Urothelium cell line (cell line): Measurements from ENCODE around the gene BHMT2.

ENCODE experiments used
- DNase-seq: peaks from one replicate; pipeline ENCODE4 v3.0.0; 2011; ENCODE audit warnings: low spot score, mixed read lengths
- FAIRE-seq: peaks from 2 replicates; lab custom pipeline; 2011; peaks lifted over from hg19 to GRCh38; lab: Jason Lieb, UNC

Gene BHMT2

DNA sequence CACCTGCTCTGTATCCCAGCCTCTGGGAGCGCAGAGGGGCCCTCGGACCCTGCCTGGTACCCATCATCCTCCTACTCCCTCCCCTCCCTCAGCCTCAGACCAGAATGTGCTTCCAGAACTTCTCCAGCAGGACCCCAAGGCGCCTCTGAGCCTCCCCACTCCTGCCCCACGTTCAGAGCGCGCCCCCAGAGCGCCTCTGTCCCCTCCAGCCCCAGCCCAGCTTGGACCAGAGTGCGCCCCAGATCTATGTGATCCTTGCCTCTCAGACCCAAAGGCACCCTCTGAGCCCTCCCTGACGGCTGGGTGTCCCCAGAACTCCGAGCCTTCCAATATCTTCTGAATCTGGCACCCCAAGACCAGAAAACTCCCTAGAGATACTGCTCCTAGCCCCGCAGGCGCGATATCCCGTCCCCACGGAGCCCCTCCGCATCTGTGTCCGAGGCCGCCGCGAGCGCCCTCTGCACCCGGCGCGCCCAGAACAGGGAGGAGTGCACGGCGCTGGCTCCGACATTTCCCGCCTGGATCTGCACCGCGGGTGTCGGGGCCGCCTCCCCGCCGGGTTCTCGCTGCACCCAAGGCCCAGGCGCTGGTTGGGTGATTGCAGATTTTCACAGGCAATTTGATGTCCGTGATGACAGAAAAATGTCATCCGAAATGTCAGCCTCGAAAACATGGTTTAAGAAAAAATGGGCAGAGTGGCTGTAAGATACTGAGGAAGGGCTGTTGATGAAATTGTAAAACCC lies 42.6 kb downstream of the BHMT2 start:
- no peak for FAIRE-seq
- DNase-seq = no peak

DNA sequence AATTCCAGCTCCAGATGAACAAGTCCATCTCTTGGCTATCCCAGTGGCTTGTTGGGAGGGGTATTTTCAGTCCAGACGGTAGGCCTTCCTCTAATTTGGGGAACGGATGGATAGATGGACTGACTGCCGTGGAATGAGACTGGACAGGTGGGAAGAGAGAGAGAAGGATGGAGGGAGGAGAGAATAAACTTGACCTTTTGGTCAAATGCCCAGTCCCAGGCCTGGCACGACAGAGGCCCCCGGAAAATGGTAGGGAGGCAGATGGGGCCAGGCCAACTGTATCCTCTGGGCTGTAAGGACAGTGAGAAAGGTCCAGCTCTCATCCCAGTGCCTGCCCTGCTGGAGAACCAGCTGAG lies 43.1 kb downstream of the BHMT2 start:
- FAIRE-seq = no peak
- DNase-seq = no peak

DNA sequence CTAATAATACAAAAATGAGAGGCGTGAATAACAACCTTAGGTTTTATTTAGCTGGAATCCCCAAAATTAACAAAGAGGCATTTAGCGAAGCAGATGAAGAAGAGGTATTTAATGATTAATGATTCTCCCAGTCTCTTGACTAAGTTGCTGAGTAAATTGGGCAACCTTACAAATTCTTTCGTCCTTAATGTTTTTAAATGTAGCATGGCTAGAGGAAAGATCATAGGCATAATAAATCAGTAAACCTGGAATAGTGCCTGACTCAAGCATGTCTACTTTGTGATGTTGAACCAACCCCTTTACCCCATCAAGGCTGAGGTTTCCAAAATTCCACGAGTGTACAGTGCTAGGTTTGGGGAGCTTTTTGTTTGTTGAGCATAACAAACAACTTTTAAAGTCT lies 49.9 kb downstream of the BHMT2 start:
- FAIRE-seq (no peak), DNase-seq (no peak)

DNA sequence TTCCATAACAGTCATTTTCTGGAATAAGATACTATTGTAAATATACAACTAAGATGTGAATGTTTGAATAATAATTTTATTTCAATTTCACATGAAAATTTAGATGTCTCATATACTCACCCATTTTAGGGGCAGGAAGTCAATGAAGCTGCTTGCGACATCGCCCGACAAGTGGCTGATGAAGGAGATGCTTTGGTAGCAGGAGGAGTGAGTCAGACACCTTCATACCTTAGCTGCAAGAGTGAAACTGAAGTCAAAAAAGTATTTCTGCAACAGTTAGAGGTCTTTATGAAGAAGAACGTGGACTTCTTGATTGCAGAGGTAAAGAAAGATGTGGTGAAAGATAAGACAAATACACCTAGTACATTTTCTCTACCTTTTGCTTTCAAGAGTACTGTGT lies 50.7 kb downstream of the BHMT2 start:
- FAIRE-seq (no peak), DNase-seq (no peak)

DNA sequence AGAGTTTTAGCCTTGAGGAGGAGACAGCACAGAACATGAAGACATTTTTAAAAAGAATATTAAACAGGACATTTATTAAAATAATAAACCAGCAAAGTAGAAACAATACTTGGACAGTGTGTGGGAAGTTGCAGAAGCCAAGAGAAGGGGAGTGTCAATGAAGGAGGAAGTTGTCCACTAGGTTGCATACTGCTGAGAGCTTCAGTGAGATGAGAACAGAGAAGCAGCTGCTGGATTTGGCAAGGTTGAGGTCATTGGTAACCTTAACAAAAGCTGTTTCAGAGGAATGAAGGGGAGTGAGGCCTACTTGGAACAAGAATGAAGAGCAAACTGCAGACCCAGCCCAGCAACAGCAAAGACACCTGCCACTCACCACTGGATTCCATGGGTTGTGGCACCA lies 53.4 kb downstream of the BHMT2 start:
- FAIRE-seq (no peak), DNase-seq (no peak)

DNA sequence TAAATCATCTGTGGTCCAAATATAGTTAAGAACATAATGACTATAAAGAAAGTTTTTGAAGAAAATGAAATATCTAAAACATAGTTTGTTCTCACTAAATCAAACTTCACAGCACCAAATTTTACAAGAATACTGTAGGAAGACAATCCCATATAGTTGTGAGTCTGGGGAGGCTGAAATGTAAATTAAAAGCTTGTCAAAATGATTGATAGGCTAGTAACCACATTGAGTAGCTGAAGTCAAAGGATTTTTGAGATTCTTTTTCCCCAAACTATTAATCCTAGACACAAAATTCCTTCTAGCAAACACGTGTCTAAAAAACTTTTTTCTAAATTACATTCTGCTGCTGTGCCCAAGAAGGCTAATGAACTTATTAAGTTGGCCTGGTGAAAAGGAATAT lies 55.0 kb downstream of the BHMT2 start:
- FAIRE-seq = no peak
- no peak for DNase-seq

DNA sequence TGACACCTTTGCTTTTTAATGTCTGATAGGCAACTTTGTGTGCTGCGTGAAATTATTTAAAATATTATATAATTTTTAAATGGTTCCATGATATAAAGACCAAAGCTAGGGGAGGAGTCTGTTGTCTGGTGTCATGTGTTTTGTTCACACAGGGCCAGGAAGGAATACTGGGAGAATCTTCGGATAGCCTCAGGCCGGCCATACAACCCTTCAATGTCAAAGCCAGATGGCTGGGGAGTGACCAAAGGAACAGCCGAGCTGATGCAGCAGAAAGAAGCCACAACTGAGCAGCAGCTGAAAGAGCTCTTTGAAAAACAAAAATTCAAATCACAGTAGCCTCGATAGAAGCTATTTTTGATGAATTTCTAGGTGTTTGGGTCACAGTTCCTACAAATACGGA lies 61.2 kb downstream of the BHMT2 start:
- DNase-seq (no peak), FAIRE-seq (no peak)

DNA sequence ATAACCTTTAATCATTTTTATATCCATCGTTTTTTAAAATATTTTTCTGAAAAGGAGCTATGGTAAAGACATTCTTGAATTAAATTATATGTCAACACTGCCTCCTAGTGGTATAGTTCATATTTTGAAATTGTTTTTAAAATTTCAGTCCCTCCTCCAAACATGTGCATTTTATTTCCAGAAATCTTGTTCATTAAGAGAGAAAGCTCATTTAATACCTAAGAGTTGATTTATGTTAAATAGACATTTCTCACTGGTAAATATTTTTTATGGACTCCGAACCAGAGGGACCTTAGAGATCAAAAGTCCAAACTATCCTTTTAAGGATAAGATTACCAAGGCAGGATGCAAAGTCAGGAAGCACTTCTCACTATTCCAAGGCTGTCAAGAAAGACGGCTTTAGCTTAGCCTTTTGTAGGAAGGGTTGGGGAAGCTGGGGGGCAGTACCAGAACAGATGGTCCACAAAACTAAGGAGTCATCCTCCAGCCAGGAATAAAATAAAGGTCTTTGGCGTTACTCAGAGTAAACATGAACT lies 63.6 kb downstream of the BHMT2 start:
- DNase-seq = no peak
- FAIRE-seq = no peak

DNA sequence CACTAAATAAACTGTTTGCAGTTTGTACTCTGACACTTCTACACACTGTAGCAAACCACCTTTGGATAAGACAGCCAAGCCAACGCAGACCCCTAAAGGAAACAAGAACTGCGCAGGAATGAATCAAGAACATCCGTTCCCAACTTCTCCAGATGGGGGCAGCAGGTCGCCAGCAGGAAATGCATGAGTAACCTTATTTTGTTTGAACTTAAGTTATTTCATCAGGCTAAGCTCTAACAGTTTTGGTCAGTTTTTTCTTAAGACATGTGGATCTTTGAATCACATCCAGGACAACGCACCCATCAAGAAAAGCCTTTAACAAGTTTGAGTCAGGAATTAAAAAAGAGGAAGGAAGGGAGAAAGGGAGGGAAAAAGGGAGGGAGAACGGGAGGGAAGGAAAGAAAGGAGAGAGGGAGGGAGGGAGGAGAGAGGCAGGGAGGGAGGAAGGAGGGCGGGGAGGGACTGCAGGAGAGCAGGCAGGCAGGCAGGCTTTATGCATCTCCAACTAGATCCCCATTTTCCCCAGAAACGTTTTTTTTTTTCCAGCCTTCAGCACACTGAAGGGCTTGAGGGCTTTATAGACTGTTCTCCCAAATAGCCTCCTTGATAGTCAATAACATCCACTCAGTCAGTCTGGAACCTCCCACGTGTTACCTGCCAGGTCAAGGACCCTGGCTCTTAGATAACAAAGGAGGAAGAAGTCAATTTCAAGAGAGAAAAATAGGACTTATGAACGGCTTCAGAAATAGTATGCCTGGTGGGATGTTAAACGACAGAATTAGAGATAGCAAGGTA lies 64.3 kb downstream of the BHMT2 start:
- FAIRE-seq (peak; percentile 74), DNase-seq (peak; percentile 62)

DNA sequence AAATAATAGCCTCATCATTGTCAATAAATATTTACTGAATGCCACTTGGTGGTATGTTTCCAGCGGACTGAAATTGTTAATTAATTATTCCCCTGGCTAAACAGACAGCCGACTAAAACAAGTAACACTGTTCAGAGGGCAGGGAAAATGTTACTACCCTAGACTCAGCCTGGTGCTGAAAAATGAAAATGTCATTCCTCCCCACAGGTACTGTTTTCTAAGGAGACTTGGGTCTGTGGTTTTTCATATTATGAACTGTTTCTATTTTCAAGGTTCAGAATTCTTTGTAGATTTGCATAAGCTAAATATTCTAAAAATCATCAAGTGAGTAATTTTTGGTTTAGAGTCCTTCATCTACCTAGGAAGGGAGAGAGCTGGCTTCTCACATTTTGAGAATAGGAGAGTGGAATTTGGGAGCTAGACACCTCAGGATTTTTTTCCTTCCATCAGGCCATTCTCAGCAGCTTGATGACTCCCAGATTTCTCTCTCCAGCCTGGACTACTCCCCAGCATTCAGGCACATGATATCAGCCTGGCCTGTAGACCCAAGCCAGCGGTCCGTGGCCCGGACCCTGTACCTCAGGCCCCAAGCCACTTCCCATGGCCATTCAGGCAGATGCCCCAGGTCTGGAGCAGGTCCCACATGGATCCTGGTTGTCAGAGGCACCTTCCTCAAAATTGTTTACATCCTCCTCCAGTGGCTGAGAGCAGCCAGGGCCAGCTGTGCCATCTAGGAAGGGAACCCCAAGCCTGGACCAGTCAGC lies 66.4 kb downstream of the BHMT2 start:
- DNase-seq (no peak), FAIRE-seq (no peak)

DNA sequence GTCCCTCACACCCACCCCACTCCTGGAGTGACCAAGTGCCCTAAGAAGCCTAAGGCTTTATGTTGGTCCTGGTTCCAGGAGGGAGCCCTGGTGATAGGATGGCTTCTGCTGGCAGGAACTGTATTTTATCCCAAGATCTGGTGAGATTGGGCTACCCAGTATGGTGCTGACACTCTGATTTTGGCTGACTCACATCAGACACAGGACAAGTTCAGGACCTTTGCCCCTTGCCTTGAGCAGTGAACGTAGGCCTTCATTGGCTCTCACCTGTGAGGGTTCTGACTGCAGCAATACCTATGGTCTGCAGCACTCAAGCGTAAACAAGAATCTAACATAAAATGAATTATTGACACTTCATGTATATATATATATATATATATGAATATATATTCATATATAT lies 67.1 kb downstream of the BHMT2 start:
- FAIRE-seq = no peak
- DNase-seq = no peak
